EH (cell line): Measurements from ENCODE around the gene APOL4.
"Not testable (repeated sequence)": the region's sequence is repeated elsewhere in the genome, so short reads cannot be mapped to it uniquely, and the experiment has no call there.

Experiments
- DNase-seq: peaks from one replicate; pipeline ENCODE4 v3.0.0-alpha.2; 2015; ENCODE audit warnings: low read depth

The APOL4 gene

GRCh38 chr22:36208162-36208765 is 6.7 kb upstream of the APOL4 start:
- DNase-seq, result no peak

- DNase-seq, result no peak
Measured at GRCh38 chr22:36206255-36206654, 4.6 kb upstream of the APOL4 start.

- DNase-seq, result not testable (repeated sequence)
Measured at GRCh38 chr22:36205573-36205972, 4.0 kb upstream of the APOL4 start.

- no peak for DNase-seq
Measured at GRCh38 chr22:36204632-36205015, 3.0 kb upstream of the APOL4 start.

- DNase-seq, result no peak
Measured at GRCh38 chr22:36204001-36204631, 2.5 kb upstream of the APOL4 start.

GRCh38 chr22:36203441-36203840 is 1.8 kb upstream of the APOL4 start:
- not testable (repeated sequence) for DNase-seq

GRCh38 chr22:36202906-36203305 is 1.3 kb upstream of the APOL4 start:
- not testable (repeated sequence) for DNase-seq

- DNase-seq, result not testable (repeated sequence)
Measured at GRCh38 chr22:36201025-36201424, 584 bp downstream of the APOL4 start.

GRCh38 chr22:36199001-36199551 is 2.5 kb downstream of the APOL4 start:
- no peak for DNase-seq

- DNase-seq, result no peak
Measured at GRCh38 chr22:36198536-36198935, 3.1 kb downstream of the APOL4 start.

- no peak for DNase-seq
Measured at GRCh38 chr22:36197514-36198146, 4.0 kb downstream of the APOL4 start.

- peak; percentile 80 for DNase-seq
Measured at GRCh38 chr22:36197065-36197440, 4.6 kb downstream of the APOL4 start.

GRCh38 chr22:36196254-36197064 is 5.2 kb downstream of the APOL4 start:
- DNase-seq, result peak; percentile 29

GRCh38 chr22:36194971-36195370 is 6.6 kb downstream of the APOL4 start:
- peak; percentile 81 for DNase-seq

- DNase-seq, result no peak
Measured at GRCh38 chr22:36194385-36194784, 7.2 kb downstream of the APOL4 start.

GRCh38 chr22:36193577-36193976 is 8.0 kb downstream of the APOL4 start:
- no peak for DNase-seq

GRCh38 chr22:36193171-36193570 is 8.4 kb downstream of the APOL4 start:
- DNase-seq, result no peak

GRCh38 chr22:36192542-36192941 is 9.1 kb downstream of the APOL4 start:
- DNase-seq, result peak; percentile 30

GRCh38 chr22:36191106-36191836 is 10.3 kb downstream of the APOL4 start:
- DNase-seq, result peak; percentile 52

- DNase-seq, result not testable (repeated sequence)
Measured at GRCh38 chr22:36187862-36188261, 13.7 kb downstream of the APOL4 start.

- no peak for DNase-seq
Measured at GRCh38 chr22:36185828-36186624, 15.6 kb downstream of the APOL4 start.
